HS-27A (cell line): ENCODE results near the gene PPP1R13L.
A peak's percentile ranks its signal among the peaks of the same experiment; 100 is the strongest.

Experiments
- DNase-seq: peaks from one replicate; pipeline ENCODE4 v3.0.0-alpha.2; 2012; ENCODE audit warnings: low read depth, missing footprints

Gene PPP1R13L

DNA sequence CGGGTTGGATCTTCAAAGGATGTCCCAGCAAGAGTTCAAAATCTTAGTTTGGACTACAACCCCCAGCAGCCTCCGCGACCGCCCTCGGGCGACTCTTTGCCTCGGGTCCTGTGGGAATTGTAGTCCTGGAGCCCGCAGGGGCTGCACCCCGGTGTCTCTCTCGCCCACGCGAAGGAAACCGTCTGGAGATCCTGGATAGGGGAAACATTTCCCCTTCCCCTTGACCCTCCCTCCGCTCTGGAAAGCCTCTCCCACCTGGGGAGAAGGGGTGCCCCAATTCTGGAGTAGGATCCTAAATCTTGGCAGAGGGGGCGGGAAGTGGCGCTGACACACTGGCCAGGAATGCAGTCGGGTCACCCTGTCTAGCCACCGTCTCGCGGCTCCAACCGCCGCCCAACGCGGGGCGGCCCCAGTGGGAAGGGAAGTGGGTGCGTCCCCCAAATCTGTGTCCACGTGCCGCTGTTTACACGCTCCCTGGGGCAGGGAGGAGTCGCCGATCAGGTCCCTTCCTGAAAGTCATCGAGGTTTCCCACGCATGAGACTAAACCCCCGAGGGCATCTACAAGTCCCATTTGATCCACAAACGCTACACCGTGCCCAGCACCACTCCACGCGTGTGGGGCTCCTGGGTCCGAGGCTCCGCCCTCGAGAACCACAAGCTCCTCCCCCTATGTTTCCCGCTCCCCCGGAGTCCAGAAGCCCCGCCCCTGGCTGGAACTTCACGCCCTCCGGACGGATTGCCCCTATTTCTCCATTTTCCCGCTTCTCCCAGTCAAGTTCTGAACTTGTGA is 761 bp upstream of the PPP1R13L start:
- DNase-seq, result peak; percentile 97

DNA sequence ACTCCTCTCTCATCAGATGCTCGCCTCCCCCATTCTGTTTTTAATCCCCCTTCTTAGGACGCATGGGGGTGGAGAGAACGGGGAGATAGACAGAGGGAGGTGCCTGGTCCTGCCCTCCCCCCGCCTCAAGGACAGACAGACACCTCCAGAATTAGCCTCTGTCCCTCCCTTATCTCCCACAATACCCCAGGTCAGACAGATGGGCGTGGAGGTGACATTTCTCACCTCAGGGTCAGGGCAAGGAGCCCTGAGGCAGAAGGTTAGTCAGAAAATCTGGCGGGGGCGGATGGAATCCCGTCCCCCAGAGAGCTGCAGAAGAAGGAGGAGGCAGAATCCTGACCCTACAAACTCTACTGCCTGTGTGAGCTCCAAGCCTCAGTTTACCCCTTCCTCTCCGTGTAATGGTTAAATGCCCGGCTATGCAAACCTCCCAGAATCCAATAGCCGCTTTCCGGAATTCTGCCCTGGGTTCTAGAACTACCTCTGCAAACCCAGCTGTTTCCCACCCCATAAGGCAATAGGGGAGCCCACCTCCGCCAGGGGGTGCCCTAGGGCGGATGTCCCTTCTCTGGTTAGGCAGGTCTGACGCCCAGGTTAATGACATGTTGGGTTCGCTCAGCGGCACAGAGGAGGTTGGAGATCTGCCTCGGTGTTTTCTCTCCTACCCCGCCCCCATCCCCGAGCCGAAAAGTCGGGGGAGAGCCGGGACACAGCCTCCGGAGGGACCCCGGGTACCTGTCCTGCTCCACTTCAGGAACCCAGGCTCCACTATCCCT is 900 bp downstream of the PPP1R13L start:
- no peak for DNase-seq

- no peak for DNase-seq
These were observed 1.6 kb downstream of the PPP1R13L start for GRCh38 chr19:45403272-45403671.

DNA sequence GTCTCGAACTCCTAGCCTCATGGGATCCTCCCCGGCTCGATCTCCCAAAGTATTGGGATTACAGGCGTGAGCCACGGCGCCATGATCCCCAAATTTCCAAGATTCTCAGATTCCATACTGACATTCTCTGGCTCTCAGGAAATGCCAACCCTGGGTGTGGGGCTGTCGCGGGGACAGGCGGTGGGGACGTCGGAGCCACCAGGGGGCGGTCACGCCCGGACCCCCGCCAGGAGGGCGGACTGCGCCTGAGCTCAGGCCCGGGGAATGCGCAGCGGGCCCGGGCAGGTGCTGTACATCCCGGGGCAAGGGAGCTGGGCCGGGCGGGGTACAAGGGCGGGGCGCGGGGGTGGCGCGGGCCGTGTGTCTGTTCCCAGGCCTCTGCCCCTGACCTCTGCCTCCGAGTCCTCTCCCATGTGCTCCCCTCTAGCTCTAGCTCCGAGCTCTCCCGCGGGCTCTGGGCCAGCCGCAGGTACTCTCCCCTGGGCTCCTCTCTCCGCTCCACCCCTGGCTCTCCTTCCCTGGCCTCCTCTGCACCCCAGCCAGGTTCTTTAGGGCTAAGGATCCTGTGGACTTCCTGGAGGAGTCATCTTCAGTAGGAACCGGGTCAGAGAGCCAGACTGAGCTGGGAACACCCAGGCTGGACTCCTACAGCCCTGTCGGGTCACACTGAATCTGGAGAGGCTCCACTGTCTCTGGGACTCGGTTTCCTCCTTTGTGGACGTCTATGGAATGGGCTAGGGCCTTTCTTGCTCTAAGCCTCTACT is 2.4 kb downstream of the PPP1R13L start:
- no peak for DNase-seq

GRCh38 chr19:45401815-45402214 is 3.1 kb downstream of the PPP1R13L start:
- DNase-seq, result no peak

- DNase-seq, result no peak
These were observed 4.7 kb downstream of the PPP1R13L start for GRCh38 chr19:45400192-45400591.

DNA sequence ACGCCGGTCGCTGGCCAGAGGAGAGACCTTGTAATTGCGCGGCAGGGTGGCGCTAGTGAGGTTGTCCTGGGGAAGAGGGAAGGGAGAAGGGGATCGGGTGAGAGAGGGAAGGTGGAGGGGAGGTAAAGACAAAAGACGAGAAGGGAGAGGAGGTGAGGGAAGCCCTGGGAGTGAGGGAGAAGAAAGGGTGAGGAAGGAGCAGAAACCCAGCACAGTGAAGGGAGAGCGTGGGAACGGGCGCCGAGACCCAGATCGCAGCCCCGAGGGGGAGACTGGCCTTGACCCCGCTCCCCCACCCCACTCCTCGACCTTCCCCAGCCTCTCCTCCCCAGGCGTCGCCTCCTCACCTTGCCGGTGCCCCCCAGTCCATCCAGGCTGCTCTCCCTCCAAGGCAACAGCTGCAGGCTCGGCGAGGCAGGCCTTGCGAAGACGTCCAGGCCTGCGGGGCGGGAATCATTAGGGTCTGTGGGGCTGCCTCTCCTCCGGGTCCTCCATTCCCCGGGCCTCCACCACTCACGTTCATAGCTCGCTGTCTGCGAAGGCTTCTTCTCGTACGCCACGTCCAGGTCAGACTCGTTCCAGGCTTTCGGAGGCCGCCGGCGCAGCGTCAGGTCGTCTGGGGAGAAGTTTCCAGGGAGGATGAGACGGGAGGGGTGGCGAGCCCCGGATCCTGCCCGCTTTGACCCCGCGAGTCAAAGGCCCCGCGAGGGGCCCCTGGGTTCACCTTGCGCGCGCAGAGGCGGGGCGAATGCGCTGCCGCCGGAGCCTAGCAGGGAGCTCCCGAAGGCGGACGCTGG is 8.8 kb downstream of the PPP1R13L start:
- no peak for DNase-seq

DNA sequence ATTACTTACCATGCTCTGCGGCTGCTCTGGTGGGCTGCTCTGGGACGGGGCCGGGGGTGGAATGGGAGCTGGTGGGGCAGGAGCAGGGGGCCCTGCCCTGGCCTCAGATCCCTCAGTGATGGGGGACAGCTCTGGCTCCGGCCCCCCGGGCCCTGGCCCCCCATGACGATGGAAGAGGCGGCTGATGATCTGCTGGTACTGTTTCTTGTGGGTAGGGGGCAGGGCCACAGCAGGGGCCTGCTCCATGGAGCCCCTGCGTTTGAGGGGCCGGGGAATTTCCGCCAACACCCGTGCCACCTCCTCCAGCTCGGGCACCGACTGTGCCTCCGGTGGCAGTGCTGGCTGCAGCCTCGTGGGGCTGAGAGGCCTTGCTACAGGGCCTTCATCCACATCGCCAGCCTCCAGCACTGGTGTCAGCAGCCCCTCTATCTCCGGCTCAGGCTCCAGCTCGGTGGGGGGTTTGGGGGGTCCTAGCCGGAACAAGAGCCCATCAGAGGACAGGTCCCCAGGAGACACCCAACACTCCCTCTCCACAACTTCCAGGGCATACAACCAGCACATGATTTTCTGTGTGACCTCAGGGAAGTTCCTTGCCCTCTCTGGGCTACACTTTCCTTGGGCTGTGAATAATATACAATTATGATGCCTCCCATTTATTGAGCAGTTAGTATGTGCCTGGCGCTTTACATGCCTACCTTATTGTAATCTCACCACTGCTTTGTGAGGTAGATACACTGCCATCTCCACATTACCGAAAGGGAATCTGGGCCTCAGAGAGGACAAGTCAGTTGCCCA is 12.8 kb downstream of the PPP1R13L start:
- DNase-seq, result no peak

DNA sequence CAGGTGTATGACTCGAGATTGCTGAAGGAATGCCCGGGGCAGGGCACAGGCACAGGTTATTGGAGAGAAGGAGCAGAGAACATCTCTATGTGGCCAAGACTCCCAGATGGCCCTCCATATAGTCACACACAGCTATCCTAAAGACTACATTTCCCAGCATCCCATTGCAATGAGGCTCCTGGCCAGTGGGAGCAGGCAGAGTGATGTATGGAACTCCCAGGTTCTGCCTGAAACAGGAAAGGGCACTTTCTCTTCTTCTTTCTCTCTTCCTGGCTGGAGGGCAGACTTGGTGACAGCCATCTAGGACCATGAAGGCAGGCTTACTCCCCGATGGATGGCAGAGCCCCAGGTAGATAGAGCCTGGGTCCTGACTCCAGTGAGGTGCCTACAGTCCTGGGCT is 13.5 kb downstream of the PPP1R13L start:
- no peak for DNase-seq

DNA sequence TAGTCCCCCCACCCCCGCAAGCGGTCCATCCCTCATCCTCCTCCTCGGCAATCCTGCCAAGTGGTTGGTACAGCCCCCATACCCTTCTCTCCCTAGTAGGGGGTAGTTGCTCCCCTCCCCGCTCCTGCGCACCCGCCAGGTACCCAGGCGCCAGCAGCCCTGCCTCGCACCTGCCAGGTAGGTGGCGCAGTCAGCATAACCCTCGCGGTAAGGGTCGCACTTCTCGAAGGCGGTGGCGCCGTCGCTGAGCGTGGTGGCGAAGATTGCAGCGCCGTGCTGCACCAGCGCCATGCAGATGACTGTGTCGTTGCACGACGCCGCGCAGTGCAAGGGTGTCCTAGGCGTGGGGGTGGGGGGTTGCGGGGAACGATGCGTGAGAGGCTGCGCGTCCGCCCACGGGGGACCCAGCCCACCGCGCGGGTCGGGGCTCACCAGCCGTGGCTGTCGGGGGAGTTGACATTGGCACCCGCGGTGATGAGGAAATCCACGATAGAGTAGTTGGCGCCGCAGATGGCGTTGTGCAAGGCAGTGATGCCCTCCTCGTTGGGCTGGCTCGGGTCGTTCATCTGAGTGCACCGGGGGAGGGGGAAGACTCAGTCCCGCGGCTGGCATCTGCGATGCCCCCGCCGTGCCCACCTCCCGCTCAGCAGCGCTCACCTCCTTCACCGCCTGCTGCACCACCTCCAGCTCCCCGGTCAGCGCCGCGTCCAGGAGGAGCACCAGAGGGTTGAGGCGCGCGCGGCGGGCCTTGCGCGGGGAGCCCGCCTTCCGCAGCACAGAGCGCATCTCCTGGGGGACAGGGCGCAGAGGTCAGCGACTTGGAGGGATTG is 19.3 kb downstream of the PPP1R13L start:
- no peak for DNase-seq

DNA sequence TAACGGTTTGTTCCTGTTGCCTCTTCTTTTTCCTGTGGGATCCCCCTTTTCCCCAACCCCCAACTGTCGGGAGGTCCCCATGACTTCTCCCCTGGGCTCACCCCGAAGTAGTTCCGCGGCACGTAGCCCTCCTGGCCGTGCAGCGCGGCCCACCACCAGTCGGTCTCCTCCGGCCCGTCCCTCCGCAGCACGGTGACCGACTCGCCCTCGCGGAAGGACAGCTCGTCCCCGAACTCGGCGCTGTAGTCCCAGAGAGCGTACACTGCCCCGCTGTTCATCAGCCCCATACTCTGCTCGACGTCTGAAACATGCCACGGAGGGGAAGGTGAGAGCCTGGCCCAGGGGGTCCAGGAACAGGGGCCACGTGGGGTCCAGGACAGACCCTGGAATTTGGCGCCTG is 22.4 kb downstream of the PPP1R13L start:
- no peak for DNase-seq

DNA sequence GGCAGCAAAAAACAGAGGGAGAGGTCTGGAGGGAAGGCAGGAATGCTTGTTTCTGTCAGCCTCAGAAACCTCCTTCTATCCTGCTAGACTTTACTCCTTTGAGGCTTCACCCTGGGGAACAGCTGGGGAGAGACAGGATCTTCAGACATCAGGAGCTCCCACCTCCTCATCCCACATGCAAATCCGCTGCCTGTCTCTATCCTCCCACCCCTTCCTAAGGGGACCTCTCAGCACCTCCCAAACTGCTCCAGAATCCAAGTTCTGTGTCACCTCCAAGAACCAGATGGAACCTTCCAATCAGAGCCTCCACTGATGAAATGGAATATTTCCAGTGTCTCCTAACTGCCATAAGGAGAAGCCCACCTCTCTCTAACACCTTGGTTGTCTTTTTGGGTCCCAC is 24.8 kb downstream of the PPP1R13L start:
- no peak for DNase-seq

DNA sequence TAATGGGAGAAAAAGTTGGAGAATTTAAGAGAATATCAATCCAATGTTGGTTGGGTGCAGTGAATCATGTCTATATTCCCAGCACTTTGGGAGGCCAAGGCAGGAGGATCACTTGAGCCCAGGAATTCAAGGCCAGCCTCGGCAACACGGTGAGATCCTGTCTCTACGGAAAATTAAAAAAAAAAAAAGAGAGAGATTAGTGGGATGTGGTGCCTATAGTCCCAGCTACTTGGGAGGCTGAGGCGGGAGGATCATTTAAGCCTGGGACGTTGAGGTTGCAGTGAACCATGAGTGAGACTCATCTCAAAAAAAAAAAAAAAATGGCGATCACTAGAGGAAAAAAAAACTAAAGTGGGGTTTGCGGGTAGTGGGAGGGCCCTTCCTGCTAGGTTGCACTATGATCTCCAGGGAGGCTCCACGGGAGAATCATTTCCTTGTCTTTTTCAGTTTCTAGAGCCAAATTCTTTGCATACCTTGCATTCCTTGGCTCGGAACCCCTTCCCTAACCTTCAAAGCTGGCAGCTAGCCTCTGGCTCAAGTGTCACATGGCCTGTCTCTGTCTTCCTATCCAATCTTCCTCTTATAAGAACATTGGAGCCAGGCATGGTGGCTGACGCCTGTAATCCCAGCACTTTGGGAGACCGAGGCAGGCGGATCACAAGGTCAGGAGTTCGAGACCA is 28.7 kb downstream of the PPP1R13L start:
- DNase-seq, result peak; percentile 100

- peak; percentile 100 for DNase-seq
These were observed 34.3 kb downstream of the PPP1R13L start, which contains the start of gene ERCC2 for GRCh38 chr19:45370410-45371204. Gene ERCC2 (minus strand): TSS chr19:45370573. CDS start chr19:45370540, 33 bp downstream.

DNA sequence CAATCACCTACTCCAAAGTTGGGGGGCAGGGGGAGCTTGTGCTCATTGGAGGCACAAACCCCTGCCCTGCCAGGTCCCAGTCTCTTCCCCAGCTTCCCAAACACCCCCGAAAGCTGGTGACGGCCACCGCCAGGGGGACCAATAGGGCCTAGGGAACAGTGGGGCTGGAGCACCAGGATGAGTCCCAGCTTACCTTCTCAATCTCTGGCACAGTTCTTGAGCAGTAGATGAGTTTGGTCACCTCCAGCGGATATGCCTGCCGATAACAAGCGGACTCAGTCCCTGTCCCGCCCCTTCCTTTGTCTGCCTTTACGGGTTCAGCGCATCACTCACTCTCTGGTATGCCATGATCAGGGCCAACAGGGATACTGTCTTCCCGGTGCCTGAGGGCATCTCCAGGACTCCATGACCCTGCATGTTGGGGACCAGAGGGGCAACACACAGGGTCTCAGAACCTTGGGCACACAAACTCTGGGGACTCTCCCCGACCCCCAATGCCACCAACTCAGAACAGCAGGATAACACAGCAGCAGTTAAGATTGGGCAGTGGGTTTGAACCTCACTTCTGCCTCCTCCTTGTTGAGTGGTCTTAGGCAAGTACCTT is 36.0 kb downstream of the PPP1R13L start:
- no peak for DNase-seq

GRCh38 chr19:45368127-45368526 is 36.7 kb downstream of the PPP1R13L start:
- no peak for DNase-seq

GRCh38 chr19:45364696-45365095 is 40.2 kb downstream of the PPP1R13L start:
- DNase-seq, result no peak

DNA sequence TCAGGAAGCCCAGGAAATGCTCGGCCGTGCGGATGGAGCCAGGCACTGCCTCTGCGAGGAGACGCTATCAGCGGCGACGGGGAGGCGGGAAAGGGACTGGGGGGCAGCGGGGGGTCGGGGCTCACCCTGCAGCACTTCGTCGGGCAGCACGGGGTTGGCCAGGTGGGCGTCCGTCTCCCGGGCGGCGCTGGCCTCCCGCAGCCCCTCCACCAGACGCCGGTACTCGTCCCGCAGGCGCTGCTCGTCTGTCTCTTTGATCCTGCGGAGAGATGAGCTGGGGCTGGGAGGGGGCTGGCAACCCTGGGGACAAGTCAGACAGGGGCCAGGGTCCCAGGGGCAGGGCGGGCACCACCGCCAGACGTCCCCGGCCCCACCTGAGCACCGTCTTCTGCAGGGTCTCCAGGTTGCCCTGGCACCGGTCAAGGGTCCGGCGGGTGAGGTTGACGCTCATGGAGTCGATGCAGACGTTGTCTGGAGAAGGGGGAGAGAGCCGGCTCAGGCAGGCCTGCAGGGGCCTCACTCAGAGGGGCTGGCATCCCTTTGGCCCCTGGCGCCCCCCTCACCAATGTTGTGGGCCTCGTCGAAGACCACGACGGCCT is 40.9 kb downstream of the PPP1R13L start:
- no peak for DNase-seq
